ENCODE data around the gene CSNK1E. TPM values are rescaled to one million over a fixed set of nuclear protein-coding genes. Genes with fewer than 3 reads are reported as not detected.
A peak's percentile ranks its signal among the peaks of the same experiment; 100 is the strongest.

The CSNK1E gene
- total and polyA plus RNA-seq, 2 of the 8 experiments (the other 6 are each of a cell fraction or from before 2014, with no cell fraction given) = 247 to 263 TPM

DNA sequence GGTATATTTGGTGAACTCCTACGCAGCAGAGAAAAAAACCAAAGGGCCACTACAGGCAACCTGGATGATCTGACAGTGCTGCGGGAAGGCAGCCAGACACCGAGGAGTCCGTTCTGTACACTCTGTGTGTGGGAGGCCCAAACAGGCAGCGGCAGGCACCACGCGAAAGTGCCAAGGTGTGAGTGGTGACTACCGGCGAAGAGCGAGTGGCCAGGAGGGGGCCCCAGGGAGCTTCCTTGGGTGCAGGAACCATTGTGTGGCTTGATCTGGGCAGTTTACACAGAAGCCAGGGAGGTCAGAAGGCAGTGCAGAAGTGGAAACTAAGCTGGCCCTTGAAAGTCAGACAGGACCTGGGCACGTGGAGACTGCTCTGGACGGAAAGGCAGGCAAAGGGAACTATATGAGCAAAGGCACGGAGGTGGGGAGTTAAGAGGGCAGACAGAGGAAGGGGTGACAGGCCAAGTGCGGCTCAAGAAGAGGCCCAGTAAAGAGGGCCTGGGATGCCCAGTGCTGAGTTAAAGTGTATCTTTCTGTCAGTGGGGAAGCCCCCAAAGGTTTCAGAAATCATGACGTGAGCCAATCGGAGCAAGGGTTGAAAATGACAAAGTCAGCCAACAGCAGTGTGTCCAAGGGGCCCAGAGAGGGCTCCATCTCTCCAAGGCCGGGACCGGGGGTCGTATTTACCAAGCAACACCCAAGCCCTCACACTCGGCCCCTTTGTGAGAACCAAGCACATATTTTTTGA is 55.0 kb downstream of the CSNK1E start:
- Histone ChIP-seq H3K79me1 (ENCODE audit: low read depth, low read length) (peaks cover 32% of the 10 kb centered on the region), H3K36me3 (ENCODE audit: control insufficient read depth in 2 of 4, insufficient read depth in 4 of 4, low read length in 3 of 4) (no peaks in the 10 kb centered on the region), H2BK20ac (ENCODE audit: low read length) (no peak overlapping the region), H4K20me1 (replicated peaks in 1 of 2; ENCODE audit: control insufficient read depth in 1 of 2, insufficient read depth in 2 of 2, low read length in 2 of 2) (peaks cover 23% of the 10 kb centered on the region in 2 experiments), H2BK5ac (ENCODE audit: low read depth, low read length) (0 out of 2 replicates have a peak overlapping the region, but pooled peaks have one; percentile 79), H3K56ac (replicated peaks; ENCODE audit: insufficient read length, low read depth, low read length) (no peak overlapping the region), H3K27me3 (replicated peaks in 1 of 4; ENCODE audit: control insufficient read depth in 3 of 4, extremely low read depth in 1 of 4, insufficient read depth in 3 of 4, low read length in 3 of 4) (no peaks in the 10 kb centered on the region; a peak in 1 of 7 replicates), H3K4me1 (replicated peaks in 1 of 4; ENCODE audit: control insufficient read depth in 3 of 4, insufficient read depth in 4 of 4, low read length in 3 of 4) (peaks cover 4 to 24% (median 10%) of the 10 kb centered on the region in 4 experiments), H2AK5ac (ENCODE audit: low read depth, low read length) (no peak overlapping the region), H2BK15ac (ENCODE audit: low read length) (peak overlapping the region; percentile 38; the same call in 1 of the 2 replicates), H4K8ac (ENCODE audit: extremely low read depth, insufficient read depth, low read length) (no peak overlapping the region; the same call in 1 of the 2 replicates), H4K5ac (ENCODE audit: insufficient read length, low read depth, low read length) (no peak overlapping the region), H3K9ac (replicated peaks in 1 of 4; ENCODE audit: extremely low read depth in 1 of 4, low read depth in 3 of 4, low read length in 3 of 4) (no peak overlapping the region), H3K23me2 (ENCODE audit: low read depth, low read length) (no peaks in the 10 kb centered on the region), H3K27ac (ENCODE audit: low read depth, low read length) (no peak overlapping the region), H3K14ac (ENCODE audit: insufficient read length) (no peak overlapping the region), H3K4me3 (ENCODE audit: extremely low read depth in 1 of 4, insufficient read depth in 2 of 4, low read depth in 3 of 4, low read length in 4 of 4) (no peak overlapping the region), H3K23ac (ENCODE audit: insufficient read length) (no peak overlapping the region), H2BK120ac (replicated peaks; ENCODE audit: low read depth, low read length) (no peak overlapping the region), H3K4me2 (ENCODE audit: insufficient read depth in 1 of 2, low read depth in 2 of 2, low read length in 2 of 2) (no peak overlapping the region), H4K91ac (replicated peaks; ENCODE audit: insufficient read length, low read length) (no peak overlapping the region), H2BK12ac (ENCODE audit: low read depth, low read length) (no peak overlapping the region), H3K79me2 (ENCODE audit: control insufficient read depth in 1 of 2, insufficient read depth in 2 of 2, low read length in 2 of 2) (peaks cover 6 to 86% of the 10 kb centered on the region in 2 experiments; a peak in 3 of 4 replicates), H3K18ac (ENCODE audit: extremely low read depth, low read length) (no peak overlapping the region), H3K9me3 (ENCODE audit: insufficient read depth in 2 of 2, low read depth in 1 of 2, low read length in 1 of 2) (no peaks in the 10 kb centered on the region), H2AFZ (ENCODE audit: low read length) (no peak overlapping the region), H3K4ac (replicated peaks; ENCODE audit: insufficient read length, low read depth, low read length) (no peak overlapping the region)
- FAIRE-seq = no peak
- peak; percentile 74 for TF ChIP-seq RAD21 (IDR thresholded peaks at IDR 0.05 in 1 of 2, conservative IDR thresholded peaks at IDR 0.05 in 1 of 2; ENCODE audit: low read depth in 2 of 2, low read length in 2 of 2)
- peak; percentile 73 to 85 (median 80) for TF ChIP-seq CTCF (IDR thresholded peaks at IDR 0.05; ENCODE audit: control extremely low read depth in 1 of 3, insufficient read depth in 1 of 3, low read depth in 1 of 3, low read length in 3 of 3)
- TF ChIP-seq HDAC6 (IDR thresholded peaks at IDR 0.05; ENCODE audit: low read depth, low read length) = no peak
- TF ChIP-seq GABPA (IDR thresholded peaks at IDR 0.05; ENCODE audit: borderline replicate concordance, insufficient read depth, low read length) = peak; percentile 32; the same call in 1 of the 2 replicates
- WGBS, 2 experiments (ENCODE audit: extremely low coverage in 1 of 2, insufficient coverage in 1 of 2, insufficient read length in 1 of 2, insufficient replicate concordance in 2 of 2, low coverage in 1 of 2, low lambda C conversion rate in 2 of 2, missing lambda C conversion rate in 1 of 2) = 72% methylated on average over 20 of the region's 20 CpGs; no CpG with 5 or more reads in 1 of the 2 experiments
- ChIA-PET CTCF (ENCODE audit: partially characterized antibody) (interaction anchor here (0.6 to 3.9 kb wide), 23 partner anchors 8 to 171 kb away, joined by 3 to 33 read pairs (median 4); partner anchors contain the start of gene TMEM184B), POLR2A (ENCODE audit: partially characterized antibody) (interaction anchor here (0.7 to 1.7 kb wide), 4 partner anchors 9 to 88 kb away, joined by 3 to 8 read pairs (median 3); no protein-coding TSS in a partner anchor)
- peak in 1 of 2 experiments; percentile 84 for DNase-seq (ENCODE audit: low read depth in 1 of 2, low spot score in 2 of 2)

All from H1 (cell line).